ENCODE results near the gene CTRB2.

DNA sequence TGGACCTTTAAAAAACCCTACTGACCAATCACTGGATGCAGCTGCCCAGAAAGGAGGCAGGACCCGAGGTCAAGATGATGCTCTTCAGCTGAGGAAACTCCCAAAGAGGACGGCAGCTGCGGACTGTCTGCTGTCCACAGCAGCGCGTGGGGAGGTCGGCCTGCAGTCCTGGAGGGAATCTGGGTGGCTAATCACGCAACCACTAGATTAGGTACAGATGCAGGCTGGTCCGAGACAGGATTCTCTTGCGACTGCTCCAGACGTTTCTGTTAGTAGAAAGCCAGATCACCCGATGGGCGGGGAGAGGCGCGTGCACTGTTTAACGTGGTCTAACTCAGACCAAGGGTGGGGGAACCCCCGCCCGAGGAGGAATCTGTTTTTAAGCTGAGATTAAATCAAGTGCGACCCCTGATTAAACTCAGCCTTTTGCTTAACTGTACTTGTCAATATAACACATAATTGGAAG is 8.8 kb downstream of the CTRB2 start:
- TF ChIP-seq CTCF (IDR thresholded peaks at IDR 0.05) (no peak), POLR2A (IDR thresholded peaks at IDR 0.05) (no peak)
